Heart left ventricle (tissue), 16 donors: ENCODE results near the gene GDF2. TPM values are rescaled to one million over a fixed set of nuclear protein-coding genes. Genes with fewer than 3 reads are reported as not detected.

Experiments used
- ATAC-seq, 4 donors: fragments of 200-7000 bp; cut with Tn5 transposase; one replicate each; pipeline ENCODE4 v1.9.1; 2020 to 2022; ENCODE audit warnings: moderate library complexity in 4 of 4, mild to moderate bottlenecking in 3 of 4, moderate number of reproducible peaks in 1 of 4
- DNase-seq, 5 donors: peaks; one replicate each; pipeline ENCODE4 v3.0.0-alpha.2; 2020
- H3K27ac ChIP-seq, 12 donors: fragments of 200-600 bp; sonication (generic) in 4 of 12; one replicate each; pipeline versions ENCODE4 v1.5.0 to v1.8.0; 2016 to 2022; ENCODE audit warnings: mild to moderate bottlenecking in 2 of 12
- H3K27me3 ChIP-seq, 9 donors: fragments of 200-600 bp; sonication (generic) in 2 of 9; one replicate each; pipeline versions ENCODE4 v1.5.1 to v1.8.0; 2016 to 2022; ENCODE audit warnings: mild to moderate bottlenecking in 3 of 9
- H3K36me3 ChIP-seq, 9 donors: fragments of 200-600 bp; sonication (generic) in 2 of 9; one replicate each; pipeline versions ENCODE4 v1.5.0 to v1.8.0; 2018 to 2022; ENCODE audit warnings: mild to moderate bottlenecking in 2 of 9
- H3K4me1 ChIP-seq, 12 donors: fragments of 200-600 bp; sonication (generic) in 4 of 12; one replicate each; pipeline versions ENCODE4 v1.5.0 to v1.8.0; 2016 to 2022; ENCODE audit warnings: mild to moderate bottlenecking in 3 of 12
- H3K4me3 ChIP-seq, 12 donors: fragments of 200-600 bp; sonication (generic) in 4 of 12; one replicate each; pipeline versions ENCODE4 v1.5.0 to v1.8.0; 2017 to 2022; ENCODE audit warnings: mild to moderate bottlenecking in 9 of 12, moderate library complexity in 4 of 12
- H3K9me3 ChIP-seq, 12 donors: fragments of 200-600 bp; sonication (generic) in 4 of 12; one replicate each; pipeline versions ENCODE4 v1.5.0 to v1.8.0; 2016 to 2022; ENCODE audit warnings: mild to moderate bottlenecking in 1 of 12
- CTCF ChIP-seq, 12 donors: fragments of 200-600 bp; sonication (generic) in 4 of 12; IDR thresholded peaks; one replicate each; pipeline versions ENCODE4 v1.5.0 to v1.8.0; 2018 to 2022; ENCODE audit warnings: antibody characterized with exemption in 12 of 12, mild to moderate bottlenecking in 5 of 12
- POLR2A ChIP-seq, 2 donors: fragments of 450-650 bp; IDR thresholded peaks; one replicate each; pipeline ENCODE4 v1.6.1; 2017; ENCODE audit warnings: antibody characterized with exemption in 2 of 2, mild to moderate bottlenecking in 2 of 2, moderate library complexity in 2 of 2
- WGBS, 4 donors: extraction: QIAGEN DNeasy Blood & Tissue Kit in 2 of 4; methylation state at CpG; one replicate each; pipeline versions ENCODE4 v1.1.5 to v1.1.7; 2013 to 2018; 5-methylcytosine and 5-hydroxymethylcytosine counted together
- intact Hi-C, 10 donors: fragments of 100-400 bp; cut with DNase I; formaldehyde crosslinking; loops; one replicate each; pipeline versions ENCODE4 v1.11.1 to v1.14.2; 2022
- polyA plus RNA-seq, 2 donors: library from polyadenylated mRNA; stranded (reverse); fragments of 200-250 nt; gene quantifications; one replicate each; pipeline ENCODE4 v1.2.3, GENCODE V29; 2013
- total RNA-seq, 9 donors: library from RNA; depleted of rRNA in 2 of 9; stranded (reverse); fragments of >200 nt in 2 of 9; fragmentation: NEBNext Ultra II Directional in 3 of 9; extraction: Animal tissue kit (Norgen Biotek cat#: 25700) in 3 of 9; gene quantifications; one replicate each; pipeline versions ENCODE4 v1.1.0 to v1.2.4, GENCODE V29; 2016 to 2023
- donor health status: ischemic (EF 13 %, LVEDD 7.1; RV severe dilation, severe dysfunction).
- donor health status: healthy with polysubstance abuse.
- donor health status: DM: no; HTN: yes; CAD: no.
- donor health status: DM: no; HTN: no; CAD: no.
- donor health status: ischemic (EF 25% LVEDD 6.9; RV normal size, moderate dysfunction).
- donor health status: ischemic (EF 25% LVEDD 5.7; RV mildly dilated, moderate dysfunction).
- donor health status: healthy.
- donor health status: DM: yes; HTN: yes; CAD: no.
- donor health status: ischemic (EF 35%, LVEDD 5.7; RV mildly dilated, moderate dysfunction).
- donor health status: nonischemic (EF 11% LVEDD 7.7; RV severe dilation, severe dysfunction).
- donor health status: DM: yes; HTN: yes; CAD: no.
- donor health status: PGD.
- donor health status: ischemic (EF 29% LVEDD 5.4; RV normal size, mild dysfunction).
- donor health status: nonischemic (EF 23%, LVEDD 6.1; RV moderate dilation, normal function).

Gene GDF2
- total and polyA plus RNA-seq, 11 donors, result not detected

GRCh38 chr10:47323087-47323486, 833 bp downstream of the GDF2 start:
- 59 to 67% (median 65%) methylated on average over 1 of the region's 1 CpG for WGBS, 4 donors
- Histone ChIP-seq H3K27me3 (peaks cover 0 to 16% (median 0%) of the 10 kb centered on the region in 9 donors), H3K4me1 (peaks cover 0 to 13% (median 0%) of the 10 kb centered on the region in 12 donors), H3K36me3 (no peaks in the 10 kb centered on the region), H3K4me3 (no peak overlapping the region), H3K27ac (no peak overlapping the region), H3K9me3 (no peaks in the 10 kb centered on the region)
- intact Hi-C loops, result no loop called here
- ATAC-seq, result no peak
- no peak for TF ChIP-seq POLR2A (IDR thresholded peaks at IDR 0.05)
- TF ChIP-seq CTCF (IDR thresholded peaks at IDR 0.05), result no peak
- no peak for DNase-seq

GRCh38 chr10:47323636-47324296, 1.5 kb downstream of the GDF2 start:
- peaks cover 0 to 13% (median 0%) of the 10 kb centered on the region in 12 donors for H3K4me1 ChIP-seq
- intact Hi-C loops, result no loop called here
- DNase-seq (no peak), ATAC-seq (no peak)
- 42 to 54% (median 48%) methylated on average over 5 of the region's 5 CpGs for WGBS, 4 donors
- no peaks in the 10 kb centered on the region for H3K9me3 ChIP-seq
- peaks cover 0 to 16% (median 0%) of the 10 kb centered on the region in 9 donors for H3K27me3 ChIP-seq
- H3K27ac ChIP-seq, result no peak overlapping the region
- TF ChIP-seq POLR2A (IDR thresholded peaks at IDR 0.05) (no peak), CTCF (IDR thresholded peaks at IDR 0.05) (no peak)
- no peak overlapping the region for H3K4me3 ChIP-seq
- no peaks in the 10 kb centered on the region for H3K36me3 ChIP-seq

- WGBS, 4 donors, result 89 to 95% (median 89%) methylated on average over 27 to 30 of the region's 30 CpGs
- ATAC-seq (no peak), DNase-seq (no peak)
- H3K4me3 ChIP-seq, result no peak overlapping the region
- peaks cover 0 to 13% (median 0%) of the 10 kb centered on the region in 12 donors for H3K4me1 ChIP-seq
- H3K27me3 ChIP-seq, result peaks cover 0 to 16% (median 0%) of the 10 kb centered on the region in 9 donors
- H3K27ac ChIP-seq, result no peak overlapping the region
- intact Hi-C loops, result no loop called here
- no peaks in the 10 kb centered on the region for H3K36me3 ChIP-seq
- no peaks in the 10 kb centered on the region for H3K9me3 ChIP-seq
- TF ChIP-seq CTCF (IDR thresholded peaks at IDR 0.05), result no peak
- TF ChIP-seq POLR2A (IDR thresholded peaks at IDR 0.05), result no peak
Observed at GRCh38 chr10:47325303-47326291, 3.3 kb downstream of the GDF2 start.
